ENCODE measurements around the gene CDHR1.
"Not testable (repeated sequence)": the region's sequence is repeated elsewhere in the genome, so short reads cannot be mapped to it uniquely, and the experiment has no call there.

The CDHR1 gene

DNA sequence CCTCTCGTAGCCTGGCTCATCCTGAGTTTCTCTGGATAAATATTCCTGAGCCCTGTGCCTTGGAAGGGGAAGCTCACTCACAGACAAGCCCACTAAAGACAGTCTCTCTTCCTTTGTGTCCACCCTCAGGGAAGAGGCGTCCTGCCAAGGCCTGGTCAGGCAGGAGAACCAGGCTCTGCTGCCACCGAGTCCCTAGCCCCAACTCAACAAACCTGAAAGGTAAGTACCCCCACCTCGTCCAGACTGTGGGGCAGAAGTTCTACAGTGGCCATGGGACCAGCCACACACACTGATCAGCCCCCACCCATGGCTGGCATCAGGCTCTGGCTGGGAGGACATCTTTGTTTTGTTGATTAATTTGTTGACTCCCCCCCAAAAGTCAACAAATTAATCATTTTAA, 18.0 kb upstream of the CDHR1 start:
- no peak for DNase-seq

DNA sequence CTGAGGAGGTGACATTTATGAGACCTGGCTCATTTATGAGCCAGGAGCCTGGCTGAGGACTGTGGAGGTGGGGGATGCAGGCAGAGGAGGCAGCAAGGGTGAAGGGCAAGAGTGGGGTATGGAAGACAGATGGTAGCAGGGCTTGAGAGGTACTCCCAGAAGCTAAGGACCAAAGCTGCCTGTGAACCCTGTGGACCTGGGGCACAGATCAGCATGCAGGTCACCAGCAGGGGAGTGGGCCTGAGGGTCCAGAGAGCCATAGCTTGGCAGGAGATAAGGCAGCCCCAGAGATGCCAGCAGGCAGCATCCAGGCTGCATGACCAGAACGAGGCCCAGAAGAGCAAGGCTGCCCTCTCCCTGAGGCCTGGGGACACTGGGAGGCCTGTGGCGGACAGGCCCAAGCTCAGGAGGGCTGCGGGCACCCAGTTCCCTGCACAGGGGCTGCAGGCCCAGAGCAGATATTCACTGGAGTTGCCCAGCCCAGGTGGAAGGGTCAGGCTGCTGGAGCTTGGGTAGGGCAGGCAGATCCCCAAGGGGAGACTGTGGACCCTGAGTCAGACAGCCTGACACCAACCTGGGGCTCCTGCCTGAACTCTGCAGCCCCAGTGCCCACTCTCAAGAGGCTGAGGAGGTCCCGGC, 17.4 kb upstream of the CDHR1 start:
- no peak for DNase-seq

- no peak for DNase-seq
Measured at GRCh38 chr10:84177541-84178141, 16.7 kb upstream of the CDHR1 start.

DNA sequence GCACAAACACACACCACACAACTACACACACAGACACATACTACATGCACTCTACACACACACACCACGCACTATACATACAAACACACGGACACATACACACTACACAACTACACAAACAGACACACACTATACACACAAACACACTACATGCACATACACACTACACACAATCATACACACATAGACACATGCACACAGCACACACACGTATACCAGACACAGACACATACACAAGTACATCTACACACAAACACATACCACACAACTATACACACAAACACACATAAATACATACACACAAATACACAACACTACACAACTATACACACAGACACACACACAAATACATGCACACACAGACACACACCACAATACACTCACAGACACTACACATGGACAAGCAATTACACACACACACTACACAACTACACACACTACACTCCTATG, 16.2 kb upstream of the CDHR1 start:
- DNase-seq = no peak

DNA sequence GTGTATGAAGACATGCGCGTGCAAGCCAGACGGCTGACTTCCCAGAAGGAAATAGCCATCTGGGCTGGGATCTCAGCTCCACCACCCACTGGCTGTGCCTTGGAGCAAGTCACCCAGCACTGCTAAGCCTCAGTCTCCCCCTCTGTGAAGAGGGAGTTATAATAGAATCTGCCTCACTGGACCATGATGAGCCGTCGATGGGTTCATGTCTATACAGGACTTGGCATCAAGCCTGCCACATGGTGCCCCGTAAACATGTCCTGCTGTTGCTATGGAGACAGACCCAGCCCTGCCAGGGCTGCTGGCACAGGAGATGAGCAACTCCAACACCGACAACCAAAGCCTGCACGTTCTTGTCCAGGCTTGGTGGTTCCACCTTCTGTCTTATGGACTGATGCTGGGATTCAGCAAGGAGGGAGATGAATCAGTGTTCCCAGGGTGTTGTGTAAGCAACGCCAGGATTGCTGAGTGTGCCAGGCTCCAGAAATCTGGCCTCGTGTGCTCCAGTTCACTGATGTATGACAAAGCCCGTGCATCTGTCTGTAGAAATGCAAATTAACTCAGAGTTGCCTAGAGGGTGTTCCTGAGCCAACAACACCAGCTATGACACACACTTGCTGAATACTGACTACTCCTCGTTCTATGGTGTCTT, 15.2 kb upstream of the CDHR1 start:
- peak; percentile 71 for DNase-seq

DNA sequence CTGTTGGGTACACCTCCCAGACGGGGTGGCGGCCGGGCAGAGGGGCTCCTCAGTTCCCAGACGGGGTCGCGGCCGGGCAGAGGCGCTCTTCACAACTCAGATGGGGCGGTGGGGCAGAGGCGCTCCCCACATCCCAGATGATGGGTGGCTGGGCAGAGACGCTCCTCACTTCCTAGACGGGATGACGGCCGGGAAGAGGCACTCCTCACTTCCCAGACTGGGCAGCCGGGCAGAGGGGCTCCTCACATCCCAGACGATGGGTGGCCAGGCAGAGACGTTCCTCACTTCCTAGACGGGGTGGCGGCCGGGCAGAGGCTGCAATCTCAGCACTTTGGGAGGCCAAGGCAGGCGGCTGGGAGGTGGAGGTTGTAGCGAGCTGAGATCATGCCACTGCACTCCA, 14.0 kb upstream of the CDHR1 start:
- not testable (repeated sequence) for DNase-seq

- no peak for DNase-seq
Measured at GRCh38 chr10:84181631-84182030, 12.7 kb upstream of the CDHR1 start.

- no peak for DNase-seq
Measured at GRCh38 chr10:84184517-84184916, 9.8 kb upstream of the CDHR1 start.

- DNase-seq = no peak
Measured at GRCh38 chr10:84185526-84186175, 8.7 kb upstream of the CDHR1 start.

GRCh38 chr10:84188815-84189214, 5.5 kb upstream of the CDHR1 start:
- no peak for DNase-seq

- DNase-seq = no peak
Measured at GRCh38 chr10:84190621-84191020, 3.7 kb upstream of the CDHR1 start.

GRCh38 chr10:84191106-84191505, 3.2 kb upstream of the CDHR1 start:
- no peak for DNase-seq

GRCh38 chr10:84193327-84193726, 1.0 kb upstream of the CDHR1 start:
- DNase-seq = no peak

DNA sequence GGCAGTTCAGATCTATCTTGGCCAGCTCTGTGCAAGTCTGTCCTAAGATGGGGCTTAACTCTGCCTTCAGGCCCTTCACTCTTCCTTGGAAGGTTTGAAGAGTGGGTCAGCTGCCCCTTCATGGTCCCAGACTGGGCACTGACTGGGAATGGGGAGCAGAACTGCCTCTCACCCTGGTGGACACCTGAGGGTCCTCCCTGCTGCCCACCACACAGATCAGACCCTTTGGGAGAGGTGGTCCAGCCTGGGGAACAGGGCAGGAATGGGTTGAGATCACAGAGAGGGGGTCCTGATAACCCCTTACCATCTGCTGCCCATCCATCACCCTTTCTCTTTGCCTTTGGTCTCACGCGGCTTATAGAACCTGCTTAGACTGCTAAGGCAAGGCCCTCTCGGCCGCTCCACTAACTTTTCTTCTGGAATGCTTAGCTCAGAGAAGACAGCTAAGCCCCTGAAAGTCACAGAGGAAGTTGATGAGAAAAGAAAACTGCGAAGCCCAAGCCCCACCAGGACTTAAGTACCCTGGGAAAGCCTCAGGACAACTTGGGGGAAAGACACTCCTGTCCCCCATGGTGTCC, 402 bp upstream of the CDHR1 start:
- no peak for DNase-seq

- DNase-seq = no peak
Measured at GRCh38 chr10:84195044-84195830, 900 bp downstream of the CDHR1 start.

- DNase-seq = peak; percentile 58
Measured at GRCh38 chr10:84196083-84196482, 1.7 kb downstream of the CDHR1 start.

DNA sequence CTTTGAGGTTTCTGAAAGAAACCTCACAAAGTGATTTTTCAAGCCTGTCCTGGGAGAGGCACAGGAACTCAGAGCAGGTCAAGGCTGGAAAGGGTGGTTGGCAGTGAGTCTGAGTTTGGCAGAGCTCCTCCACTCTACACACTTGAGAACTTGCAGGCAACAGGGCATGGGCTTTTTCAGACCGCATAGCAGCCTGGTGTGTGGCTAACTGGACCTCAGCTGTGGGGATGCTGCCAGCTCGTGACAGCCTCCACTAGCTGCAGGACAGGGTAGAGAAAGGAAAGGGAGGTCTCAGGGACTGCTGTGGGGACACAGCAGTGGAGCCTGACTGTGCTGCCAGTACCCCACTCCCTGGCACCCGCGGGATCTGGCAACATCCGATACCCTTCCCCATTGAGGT, 2.6 kb downstream of the CDHR1 start:
- no peak for DNase-seq

DNA sequence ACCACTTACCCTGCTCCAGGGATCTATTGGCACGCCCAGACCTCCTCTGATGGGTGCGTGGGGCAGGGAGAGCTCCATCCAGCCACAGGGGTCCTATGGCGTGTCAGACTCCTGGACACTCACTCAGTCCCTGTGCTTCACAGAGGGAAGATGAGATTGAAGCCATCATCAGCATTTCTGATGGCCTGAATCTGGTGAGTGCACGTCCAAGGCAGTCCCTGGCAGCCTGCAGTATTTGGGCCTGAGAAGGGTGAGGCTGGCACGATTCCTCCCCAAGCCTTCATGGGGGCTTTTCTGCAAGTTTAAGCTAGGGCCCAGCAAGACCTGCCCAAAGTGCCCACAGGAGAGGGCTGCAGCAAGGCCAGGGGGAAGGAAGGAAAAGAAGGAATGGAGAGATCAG, 3.3 kb downstream of the CDHR1 start:
- DNase-seq = no peak

- DNase-seq = no peak
Measured at GRCh38 chr10:84198206-84198915, 4.0 kb downstream of the CDHR1 start.

- no peak for DNase-seq
Measured at GRCh38 chr10:84200537-84201243, 6.4 kb downstream of the CDHR1 start.

- no peak for DNase-seq
Measured at GRCh38 chr10:84201244-84201606, 6.9 kb downstream of the CDHR1 start.

- DNase-seq = no peak
Measured at GRCh38 chr10:84201682-84202081, 7.3 kb downstream of the CDHR1 start.

Data from NCI-H1105 (cell line).